ENCODE results near the gene ZNF414.

GRCh38 chr19:8528500-8528899, 14.5 kb upstream of the ZNF414 start:
- TF ChIP-seq CTCF (IDR thresholded peaks at IDR 0.05; ENCODE audit: insufficient read depth, low read length) = no peak
- no peak for TF ChIP-seq POLR2AphosphoS5 (IDR thresholded peaks at IDR 0.05; ENCODE audit: low read depth)
